GM12865 (cell line): Measurements from ENCODE around the gene GCNT1.
"Not testable (repeated sequence)": the region's sequence is repeated elsewhere in the genome, so short reads cannot be mapped to it uniquely, and the experiment has no call there.

Source experiments
- DNase-seq: peaks from one replicate; pipeline ENCODE4 v3.0.0; 2010; ENCODE audit warnings: low read depth
- H3K4me3 ChIP-seq: 2 replicates; pipeline ENCODE4 v1.5.1; 2011; ENCODE audit warnings: mild to moderate bottlenecking, low read depth, low read length, control low read depth
- CTCF ChIP-seq: IDR thresholded peaks from 2 replicates; pipeline ENCODE4 v1.5.1; 2011; ENCODE audit warnings: low read length, control low read depth, low read depth, inconsistent platforms; ENCODE audit not compliant: insufficient read depth; ENCODE audit errors: missing control alignments

Gene GCNT1

GRCh38 chr9:76519075-76519835, 60.3 kb downstream of the GCNT1 start:
- no peak overlapping the region for H3K4me3 ChIP-seq
- DNase-seq = no peak
- no peak for TF ChIP-seq CTCF

DNA sequence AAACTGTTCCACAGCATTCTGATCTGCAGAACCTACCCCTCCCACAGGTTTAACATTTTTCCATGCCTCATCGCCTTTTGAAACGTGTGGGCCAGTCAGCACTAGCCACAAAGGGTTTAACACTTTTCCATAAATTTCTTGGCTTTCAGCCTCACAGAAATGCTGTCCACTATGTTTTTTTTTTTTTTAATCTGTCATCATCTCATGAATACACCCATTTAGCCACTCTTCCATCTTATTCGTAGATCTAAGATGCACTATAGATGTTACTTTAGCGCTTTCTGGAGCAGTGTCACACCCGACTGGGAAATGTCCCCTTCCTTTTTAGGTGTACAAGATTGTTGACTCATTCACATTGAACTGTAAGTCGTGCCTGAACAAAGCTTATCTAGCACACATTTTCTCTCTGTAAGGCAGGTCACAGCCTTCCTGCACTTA, 62.3 kb downstream of the GCNT1 start:
- DNase-seq = no peak
- no peak for TF ChIP-seq CTCF
- no peak overlapping the region for H3K4me3 ChIP-seq

GRCh38 chr9:76521906-76522305, 62.9 kb downstream of the GCNT1 start:
- no peak for TF ChIP-seq CTCF
- no peak overlapping the region for H3K4me3 ChIP-seq
- no peak for DNase-seq

- DNase-seq, H3K4me3 ChIP-seq: not testable (repeated sequence)
These were observed 64.7 kb downstream of the GCNT1 start for GRCh38 chr9:76523617-76524200.

DNA sequence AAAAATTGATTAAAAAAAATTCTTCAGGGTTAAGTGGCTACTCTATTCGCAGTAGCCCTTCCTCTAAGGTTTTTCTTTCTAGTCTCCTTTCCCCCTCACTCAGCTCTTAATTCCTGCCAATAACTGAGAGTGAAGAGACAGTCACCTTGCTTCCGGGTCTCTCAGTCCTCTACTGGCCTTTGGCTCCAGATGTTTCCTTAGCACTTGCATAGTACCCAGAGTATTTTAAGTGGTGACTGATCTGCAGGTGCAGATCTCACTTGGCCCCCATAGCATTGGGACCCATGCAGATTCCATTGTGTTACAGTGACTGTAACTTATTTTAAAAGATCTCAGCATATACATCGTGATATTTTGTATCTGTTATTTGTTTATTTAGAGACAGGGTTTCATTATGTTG, 66.2 kb downstream of the GCNT1 start:
- DNase-seq = no peak
- H3K4me3 ChIP-seq = no peak overlapping the region
- no peak for TF ChIP-seq CTCF

GRCh38 chr9:76526026-76526425, 67.0 kb downstream of the GCNT1 start:
- TF ChIP-seq CTCF = no peak
- no peak overlapping the region for H3K4me3 ChIP-seq
- no peak for DNase-seq

GRCh38 chr9:76528056-76528455, 69.1 kb downstream of the GCNT1 start:
- TF ChIP-seq CTCF = no peak
- no peak for DNase-seq
- no peak overlapping the region for H3K4me3 ChIP-seq
